CD4-positive, alpha-beta memory T cell (primary cell): ENCODE data around the gene MAP4K1. TPM values are rescaled to one million over a fixed set of nuclear protein-coding genes. Genes with fewer than 3 reads are reported as not detected.

Experiments used
- CTCF ChIA-PET: fragments of 350-600 bp; sonication (Branson Sonifier 250); formaldehyde crosslinking; loops from one replicate; lab custom pipeline; 2021; ENCODE audit warnings: inconsistent platforms; ENCODE audit not compliant: partially characterized antibody; lab: Charles Lee
- POLR2A ChIA-PET: fragments of 350-600 bp; sonication (Branson Sonifier 250); formaldehyde crosslinking; loops from one replicate; lab custom pipeline; 2021; ENCODE audit not compliant: partially characterized antibody; lab: Charles Lee
- DNase-seq, 5 donors: peaks; one replicate each; pipeline versions ENCODE4 v3.0.0 to v3.0.0-alpha.2; 2020 to 2022; ENCODE audit warnings: mixed read lengths in 1 of 5
- H3K27ac ChIP-seq: one replicate; pipeline ENCODE4 v1.7.0; 2013; ENCODE audit warnings: low read depth, low read length
- H3K27me3 ChIP-seq: 2 replicates; pipeline ENCODE4 v1.7.0; 2013; ENCODE audit warnings: mild to moderate bottlenecking, low read length, moderate library complexity; ENCODE audit not compliant: insufficient read depth
- H3K36me3 ChIP-seq: 2 replicates; pipeline ENCODE4 v1.7.0; 2013; ENCODE audit warnings: mild to moderate bottlenecking, low read length, moderate library complexity; ENCODE audit not compliant: insufficient read depth
- H3K4me1 ChIP-seq: 2 replicates; pipeline ENCODE4 v1.7.0; 2013; ENCODE audit warnings: mild to moderate bottlenecking, low read length, moderate library complexity; ENCODE audit not compliant: insufficient read depth
- H3K4me3 ChIP-seq, 2 donors: one replicate each; pipeline ENCODE4 v1.7.0; 2013; ENCODE audit warnings: low read length in 2 of 2, mild to moderate bottlenecking in 1 of 2
- H3K9me3 ChIP-seq, 2 donors: one replicate each; pipeline ENCODE4 v1.7.0; 2013; ENCODE audit warnings: low read length in 2 of 2, control low read depth in 1 of 2; ENCODE audit not compliant: control insufficient read depth in 1 of 2
- H3K27ac Mint-ChIP-seq, 7 donors: one replicate each; pipeline ENCODE4 v1.8.0; 2020 to 2021; ENCODE audit warnings: mixed read lengths in 7 of 7, mild to moderate bottlenecking in 6 of 7, inconsistent platforms in 3 of 7, moderate library complexity in 3 of 7
- H3K27me3 Mint-ChIP-seq, 2 donors: one replicate each; pipeline ENCODE4 v1.8.0; 2020 to 2021; ENCODE audit warnings: mixed read lengths in 2 of 2
- H3K36me3 Mint-ChIP-seq, 2 donors: one replicate each; pipeline ENCODE4 v1.8.0; 2020 to 2021; ENCODE audit warnings: mixed read lengths in 2 of 2, inconsistent platforms in 1 of 2, mild to moderate bottlenecking in 1 of 2
- H3K4me1 Mint-ChIP-seq, 4 donors: one replicate each; pipeline ENCODE4 v1.8.0; 2020 to 2021; ENCODE audit warnings: mixed read lengths in 4 of 4, mild to moderate bottlenecking in 1 of 4
- H3K4me3 Mint-ChIP-seq, 8 donors: one replicate each; pipeline ENCODE4 v1.8.0; 2020 to 2021; ENCODE audit warnings: mixed read lengths in 8 of 8, mild to moderate bottlenecking in 7 of 8, moderate library complexity in 6 of 8, inconsistent platforms in 3 of 8
- H3K9me3 Mint-ChIP-seq, 8 donors: one replicate each; pipeline ENCODE4 v1.8.0; 2020 to 2021; ENCODE audit warnings: mixed read lengths in 8 of 8, mild to moderate bottlenecking in 5 of 8, inconsistent platforms in 3 of 8, moderate library complexity in 1 of 8
- intact Hi-C: fragments of 100-400 bp; cut with micrococcal nuclease; formaldehyde crosslinking; loops from one replicate; pipeline ENCODE4 v1.15.1; 2023
- polyA plus RNA-seq, 2 donors: library from polyadenylated mRNA; unstranded; fragments of 300-500 nt; fragmentation: Illumina TruSeq; gene quantifications; one replicate each; pipeline ENCODE4 v1.2.3, GENCODE V29; 2021
- total RNA-seq, 2 experiments: library from RNA; stranded (reverse); gene quantifications; one replicate each; pipeline ENCODE4 v1.2.3, GENCODE V29; 2021

MAP4K1 gene
- total and polyA plus RNA-seq, 4 experiments from 2014 or later = 142 to 361 (median 262) TPM

GRCh38 chr19:38599722-38600121 lies 18.0 kb downstream of the MAP4K1 start:
- DNase-seq = no peak
- no peak overlapping the region for H3K4me3 ChIP-seq
- no peaks in the 10 kb centered on the region for H3K27me3 Mint-ChIP-seq
- intact Hi-C loops = no loop called here
- no peak overlapping the region for H3K4me3 Mint-ChIP-seq
- H3K27ac Mint-ChIP-seq = no peak overlapping the region
- peaks cover 29 to 42% of the 10 kb centered on the region in 2 donors for H3K36me3 Mint-ChIP-seq
- CTCF ChIA-PET = no interaction called here
- no peaks in the 10 kb centered on the region for H3K4me1 ChIP-seq
- H3K9me3 Mint-ChIP-seq = no peaks in the 10 kb centered on the region
- no peaks in the 10 kb centered on the region for H3K27me3 ChIP-seq
- H3K9me3 ChIP-seq = no peaks in the 10 kb centered on the region
- POLR2A ChIA-PET = interaction anchor here (1.3 kb wide), 1 partner anchor 19 kb away, joined by 6 read pairs; the partner anchor contains the start of gene EIF3K
- no peak overlapping the region for H3K27ac ChIP-seq
- peaks cover 2 to 13% (median 6%) of the 10 kb centered on the region in 4 donors for H3K4me1 Mint-ChIP-seq
- H3K36me3 ChIP-seq = peaks cover 29% of the 10 kb centered on the region

DNA sequence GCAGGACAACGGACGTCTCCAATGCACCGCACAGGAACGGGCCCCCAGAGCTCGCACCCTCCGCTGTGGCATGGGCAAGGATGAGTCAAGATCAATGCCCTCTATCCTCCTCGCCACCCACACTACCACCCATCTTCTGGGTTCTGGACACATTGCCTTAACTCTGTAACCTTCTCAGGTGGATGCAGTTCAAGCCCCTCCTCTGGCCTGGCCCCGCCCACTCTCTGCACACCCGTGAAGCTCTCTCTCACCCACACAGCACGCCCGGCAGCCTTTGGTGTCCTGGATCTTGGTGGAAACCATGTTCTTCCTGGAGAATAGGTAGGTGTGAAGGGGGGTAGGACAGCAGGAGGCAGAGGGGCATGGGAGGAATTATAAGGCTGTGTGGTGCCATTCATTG lies 20.7 kb downstream of the MAP4K1 start:
- Mint-ChIP-seq H3K4me1 (peaks cover 2 to 13% (median 6%) of the 10 kb centered on the region in 4 donors), H3K27me3 (no peaks in the 10 kb centered on the region), H3K9me3 (no peaks in the 10 kb centered on the region), H3K36me3 (peaks cover 29 to 49% of the 10 kb centered on the region in 2 donors), H3K4me3 (no peak overlapping the region), H3K27ac (peak overlapping the region in 1 of 7 donors; percentile 76)
- H3K36me3 ChIP-seq = peaks cover 40% of the 10 kb centered on the region
- CTCF ChIA-PET = no interaction called here
- no peak overlapping the region for H3K27ac ChIP-seq
- H3K4me1 ChIP-seq = no peaks in the 10 kb centered on the region
- H3K4me3 ChIP-seq = no peak overlapping the region
- POLR2A ChIA-PET = interaction anchor here (0.6 to 1.5 kb wide), 3 partner anchors 10 to 39 kb away, joined by 3 to 7 read pairs (median 5); partner anchors contain the start of gene MAP4K1
- no peaks in the 10 kb centered on the region for H3K27me3 ChIP-seq
- intact Hi-C loops = no loop called here
- DNase-seq = no peak
- H3K9me3 ChIP-seq = no peaks in the 10 kb centered on the region

GRCh38 chr19:38596057-38596981 lies 21.4 kb downstream of the MAP4K1 start:
- H3K27ac Mint-ChIP-seq = peak overlapping the region in 2 of 7 donors; percentile 59 to 78
- H3K9me3 Mint-ChIP-seq = no peaks in the 10 kb centered on the region
- ChIA-PET POLR2A (interaction anchor here (0.6 to 1.5 kb wide), 3 partner anchors 9 to 38 kb away, joined by 3 to 7 read pairs (median 5); partner anchors contain the start of gene MAP4K1), CTCF (no interaction called here)
- peaks cover 24 to 45% of the 10 kb centered on the region in 2 donors for H3K36me3 Mint-ChIP-seq
- peaks cover 2 to 13% (median 6%) of the 10 kb centered on the region in 4 donors for H3K4me1 Mint-ChIP-seq
- intact Hi-C loops = no loop called here
- no peak for DNase-seq
- H3K27me3 Mint-ChIP-seq = no peaks in the 10 kb centered on the region
- H3K27me3 ChIP-seq = no peaks in the 10 kb centered on the region
- H3K4me3 Mint-ChIP-seq = no peak overlapping the region
- peaks cover 40% of the 10 kb centered on the region for H3K36me3 ChIP-seq
- no peaks in the 10 kb centered on the region for H3K4me1 ChIP-seq
- no peak overlapping the region for H3K4me3 ChIP-seq
- no peak overlapping the region for H3K27ac ChIP-seq
- H3K9me3 ChIP-seq = no peaks in the 10 kb centered on the region

GRCh38 chr19:38592940-38593339 lies 24.8 kb downstream of the MAP4K1 start:
- Histone ChIP-seq H3K4me1 (no peaks in the 10 kb centered on the region), H3K27me3 (no peaks in the 10 kb centered on the region), H3K27ac (no peak overlapping the region), H3K4me3 (no peak overlapping the region), H3K9me3 (no peaks in the 10 kb centered on the region), H3K36me3 (peaks cover 43% of the 10 kb centered on the region)
- CTCF ChIA-PET = no interaction called here
- Mint-ChIP-seq H3K27ac (peak overlapping the region in 1 of 7 donors; percentile 42), H3K27me3 (no peaks in the 10 kb centered on the region), H3K9me3 (no peaks in the 10 kb centered on the region), H3K4me1 (peaks cover 2 to 4% (median 4%) of the 10 kb centered on the region in 4 donors), H3K36me3 (peaks cover 22 to 51% of the 10 kb centered on the region in 2 donors), H3K4me3 (no peak overlapping the region)
- POLR2A ChIA-PET = no interaction called here
- intact Hi-C loops = no loop called here
- no peak for DNase-seq

GRCh38 chr19:38588041-38588440 lies 29.7 kb downstream of the MAP4K1 start:
- no peaks in the 10 kb centered on the region for H3K9me3 ChIP-seq
- Mint-ChIP-seq H3K4me3 (no peak overlapping the region), H3K9me3 (no peaks in the 10 kb centered on the region), H3K36me3 (peaks cover 17 to 27% of the 10 kb centered on the region in 2 donors), H3K4me1 (peaks cover 4 to 5% (median 5%) of the 10 kb centered on the region in 4 donors), H3K27me3 (no peaks in the 10 kb centered on the region), H3K27ac (peak overlapping the region in 1 of 7 donors; percentile 79)
- H3K4me1 ChIP-seq = no peaks in the 10 kb centered on the region
- CTCF ChIA-PET = interaction anchor here (0.5 kb wide), 1 partner anchor 353 kb away, joined by 3 read pairs; no protein-coding TSS in a partner anchor
- POLR2A ChIA-PET = interaction anchor here (1.4 kb wide), 1 partner anchor 9 kb away, joined by 3 read pairs; no protein-coding TSS in a partner anchor
- peaks cover 16% of the 10 kb centered on the region for H3K36me3 ChIP-seq
- intact Hi-C loops = no loop called here
- no peak overlapping the region for H3K4me3 ChIP-seq
- DNase-seq = no peak
- H3K27me3 ChIP-seq = no peaks in the 10 kb centered on the region
- H3K27ac ChIP-seq = no peak overlapping the region

DNA sequence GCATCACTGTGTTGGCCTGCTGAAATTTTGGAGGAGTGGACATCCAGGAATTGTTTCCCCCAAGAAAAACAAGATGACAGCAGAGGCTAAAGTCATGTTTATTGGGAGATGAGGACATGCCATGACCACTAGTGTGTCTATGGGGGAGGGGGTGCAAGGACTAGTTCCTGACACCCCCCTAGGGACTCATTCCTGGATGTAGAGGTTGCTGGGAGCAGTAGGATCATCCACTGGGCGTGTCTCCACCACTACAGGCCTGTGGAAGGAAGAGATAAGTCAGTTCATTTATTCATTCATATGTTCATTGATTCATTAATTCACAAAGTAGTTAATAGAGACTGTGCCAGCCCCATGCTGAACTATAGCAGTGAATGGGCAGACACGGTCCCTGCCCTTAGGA lies 30.2 kb downstream of the MAP4K1 start:
- peaks cover 17 to 25% of the 10 kb centered on the region in 2 donors for H3K36me3 Mint-ChIP-seq
- ChIA-PET CTCF (interaction anchor here (0.5 to 1.5 kb wide), 2 partner anchors 185 to 353 kb away, joined by 3 read pairs; partner anchors contain the start of gene FAM98C), POLR2A (interaction anchor here (0.7 to 1.4 kb wide), 2 partner anchors 9 to 14 kb away, joined by 3 read pairs; no protein-coding TSS in a partner anchor)
- H3K4me1 Mint-ChIP-seq = peaks cover 4 to 5% (median 5%) of the 10 kb centered on the region in 4 donors
- H3K9me3 ChIP-seq = no peaks in the 10 kb centered on the region
- H3K27ac ChIP-seq = no peak overlapping the region
- intact Hi-C loops = no loop called here
- peaks cover 15% of the 10 kb centered on the region for H3K36me3 ChIP-seq
- H3K4me3 ChIP-seq = no peak overlapping the region
- no peaks in the 10 kb centered on the region for H3K4me1 ChIP-seq
- H3K27me3 Mint-ChIP-seq = no peaks in the 10 kb centered on the region
- no peak for DNase-seq
- peak overlapping the region in 1 of 7 donors; percentile 24 for H3K27ac Mint-ChIP-seq
- H3K27me3 ChIP-seq = no peaks in the 10 kb centered on the region
- no peak overlapping the region for H3K4me3 Mint-ChIP-seq
- H3K9me3 Mint-ChIP-seq = no peaks in the 10 kb centered on the region

GRCh38 chr19:38583985-38584305 lies 33.8 kb downstream of the MAP4K1 start:
- CTCF ChIA-PET = no interaction called here
- Histone ChIP-seq H3K27ac (no peak overlapping the region), H3K4me3 (no peak overlapping the region), H3K36me3 (peaks cover 7% of the 10 kb centered on the region), H3K27me3 (no peaks in the 10 kb centered on the region), H3K9me3 (no peaks in the 10 kb centered on the region), H3K4me1 (peaks cover 10% of the 10 kb centered on the region)
- Mint-ChIP-seq H3K27ac (peak overlapping the region in 3 of 7 donors; percentile 22 to 83 (median 74)), H3K27me3 (no peaks in the 10 kb centered on the region), H3K9me3 (no peaks in the 10 kb centered on the region), H3K36me3 (peaks cover 13 to 14% of the 10 kb centered on the region in 2 donors), H3K4me3 (no peak overlapping the region), H3K4me1 (peaks cover 10 to 15% (median 12%) of the 10 kb centered on the region in 4 donors)
- intact Hi-C loops = no loop called here
- no peak for DNase-seq
- POLR2A ChIA-PET = no interaction called here
